Activated gamma-delta T cell treated with Interleukin-2 at 50 U/mL for 16 hours (primary cell): ENCODE measurements around the gene LONRF2.

Experiments
- DNase-seq: peaks from one replicate; pipeline ENCODE4 v3.0.0-alpha.2; 2020

The LONRF2 gene

GRCh38 chr2:100274076-100274475 is 48.2 kb downstream of the LONRF2 start:
- no peak for DNase-seq

GRCh38 chr2:100273387-100273786 is 48.9 kb downstream of the LONRF2 start:
- no peak for DNase-seq

GRCh38 chr2:100272841-100273329 is 49.4 kb downstream of the LONRF2 start:
- DNase-seq, result no peak

GRCh38 chr2:100271210-100271609 is 51.1 kb downstream of the LONRF2 start:
- no peak for DNase-seq

GRCh38 chr2:100270381-100271146 is 51.7 kb downstream of the LONRF2 start:
- DNase-seq, result no peak

GRCh38 chr2:100269889-100270288 is 52.4 kb downstream of the LONRF2 start:
- DNase-seq, result no peak

- DNase-seq, result no peak
Measured at GRCh38 chr2:100268986-100269385, 53.3 kb downstream of the LONRF2 start.

- DNase-seq, result no peak
Measured at GRCh38 chr2:100267751-100268150, 54.5 kb downstream of the LONRF2 start.

GRCh38 chr2:100266126-100266525 is 56.2 kb downstream of the LONRF2 start:
- no peak for DNase-seq

- no peak for DNase-seq
Measured at GRCh38 chr2:100265226-100265625, 57.1 kb downstream of the LONRF2 start.

GRCh38 chr2:100264651-100265050 is 57.6 kb downstream of the LONRF2 start:
- no peak for DNase-seq

GRCh38 chr2:100264121-100264520 is 58.2 kb downstream of the LONRF2 start:
- no peak for DNase-seq

GRCh38 chr2:100262555-100263320 is 59.6 kb downstream of the LONRF2 start:
- peak; percentile 57 for DNase-seq

- DNase-seq, result no peak
Measured at GRCh38 chr2:100262046-100262445, 60.3 kb downstream of the LONRF2 start.

- no peak for DNase-seq
Measured at GRCh38 chr2:100260712-100261620, 61.3 kb downstream of the LONRF2 start.

GRCh38 chr2:100259106-100259505 is 63.2 kb downstream of the LONRF2 start:
- no peak for DNase-seq

GRCh38 chr2:100257939-100258338 is 64.4 kb downstream of the LONRF2 start:
- DNase-seq, result no peak

GRCh38 chr2:100256849-100257248 is 65.5 kb downstream of the LONRF2 start:
- no peak for DNase-seq

GRCh38 chr2:100256416-100256815 is 65.9 kb downstream of the LONRF2 start:
- no peak for DNase-seq

GRCh38 chr2:100254646-100255210 is 67.6 kb downstream of the LONRF2 start:
- no peak for DNase-seq

- DNase-seq, result no peak
Measured at GRCh38 chr2:100253786-100254185, 68.5 kb downstream of the LONRF2 start.

GRCh38 chr2:100252811-100253698 is 69.2 kb downstream of the LONRF2 start:
- DNase-seq, result no peak
